GM12892 (cell line): ENCODE data around the gene PDE6H.

Experiments
- POLR2A ChIP-seq: IDR thresholded peaks from 2 replicates; pipeline ENCODE4 v1.6.1; 2011; ENCODE audit warnings: low read depth, low read length, control low read depth
- POLR2AphosphoS5 ChIP-seq: IDR thresholded peaks from 2 replicates; pipeline ENCODE4 v1.6.1; 2011; ENCODE audit warnings: low read depth, low read length, control low read depth
- TAF1 ChIP-seq: IDR thresholded peaks from 2 replicates; pipeline ENCODE4 v1.6.1; 2011; ENCODE audit warnings: low read depth, mild to moderate bottlenecking, control low read depth, low read length, borderline replicate concordance

DNA sequence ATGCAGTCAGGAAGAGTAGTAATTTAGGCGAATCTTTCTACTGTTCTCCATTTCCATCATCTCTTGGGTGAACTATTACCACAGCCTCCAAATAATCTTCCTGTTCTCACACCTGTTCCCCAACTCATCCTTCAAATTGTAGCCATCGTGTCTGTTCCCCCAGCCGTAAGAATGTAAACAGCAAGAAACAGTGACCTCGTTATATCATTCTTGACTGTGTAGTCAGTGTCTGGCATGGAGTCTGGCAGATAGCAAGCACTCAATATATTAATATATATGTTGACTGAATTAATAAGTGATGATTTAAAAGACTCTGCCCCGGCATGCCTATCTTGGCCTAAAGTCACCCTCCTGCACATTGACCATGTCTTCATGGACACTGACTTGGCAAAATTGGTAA lies 20.3 kb downstream of the PDE6H start:
- TF ChIP-seq TAF1 = no peak
- TF ChIP-seq POLR2A = no peak
- TF ChIP-seq POLR2AphosphoS5 = no peak
